DOHH2 (cell line): ENCODE measurements around the gene PLXNC1.

Experiments
- H3F3A ChIP-seq: fragments of 200-600 bp; sonication (generic), shearing (Covaris generic); 2 replicates; pipeline ENCODE4 v1.6.0; 2016; ENCODE audit warnings: antibody characterized with exemption, mild to moderate bottlenecking; ENCODE audit not compliant: control insufficient read depth, insufficient read depth
- H3K27ac ChIP-seq: fragments of 200-600 bp; sonication (generic); 2 replicates; pipeline ENCODE4 v1.5.1; 2014; ENCODE audit warnings: low read depth, mild to moderate bottlenecking, low read length, moderate library complexity
- H3K27me3 ChIP-seq: fragments of 200-600 bp; sonication (generic); 2 replicates; pipeline ENCODE4 v1.6.1; 2014; ENCODE audit warnings: mild to moderate bottlenecking, low read length, mixed read lengths; ENCODE audit not compliant: control insufficient read depth
- H3K36me3 ChIP-seq: fragments of 200-600 bp; sonication (generic); 2 replicates; pipeline ENCODE4 v1.6.1; 2014; ENCODE audit warnings: mild to moderate bottlenecking, low read length, moderate library complexity, mixed read lengths; ENCODE audit not compliant: control insufficient read depth
- H3K4me1 ChIP-seq: fragments of 200-600 bp; sonication (generic); 2 replicates; pipeline ENCODE4 v1.6.1; 2014; ENCODE audit warnings: mild to moderate bottlenecking, low read length, mixed read lengths; ENCODE audit not compliant: control insufficient read depth
- H3K4me2 ChIP-seq: fragments of 200-600 bp; sonication (generic); 2 replicates; pipeline ENCODE4 v1.6.0; 2014; ENCODE audit warnings: mild to moderate bottlenecking, low read length, moderate library complexity
- H3K4me3 ChIP-seq: fragments of 200-600 bp; sonication (generic); 2 replicates; pipeline ENCODE4 v1.5.1; 2014; ENCODE audit warnings: mild to moderate bottlenecking, low read length, mixed read lengths
- H3K79me2 ChIP-seq: fragments of 200-600 bp; sonication (generic); 2 replicates; pipeline ENCODE4 v1.6.1; 2014; ENCODE audit warnings: mild to moderate bottlenecking, low read length, mixed read lengths; ENCODE audit not compliant: control insufficient read depth
- H3K9me2 ChIP-seq: fragments of 200-600 bp; sonication (generic); replicated peaks from 2 replicates; pipeline ENCODE4 v1.6.1; 2014; ENCODE audit warnings: mild to moderate bottlenecking, low read length, mixed read lengths; ENCODE audit not compliant: control insufficient read depth
- H3K9me3 ChIP-seq: fragments of 200-600 bp; sonication (generic); 2 replicates; pipeline ENCODE4 v1.6.1; 2014; ENCODE audit warnings: antibody characterized with exemption, low read length, mixed read lengths; ENCODE audit not compliant: control insufficient read depth, insufficient read depth
- H4K20me1 ChIP-seq: fragments of 200-600 bp; sonication (generic); 2 replicates; pipeline ENCODE4 v1.6.0; 2014; ENCODE audit warnings: low read depth, mild to moderate bottlenecking, antibody characterized with exemption, low read length, moderate library complexity; ENCODE audit not compliant: control insufficient read depth, insufficient read depth
- EZH2phosphoT487 ChIP-seq: fragments of 200-600 bp; sonication (generic); IDR thresholded peaks from 2 replicates; pipeline ENCODE4 v1.6.1; 2017; ENCODE audit warnings: borderline replicate concordance, mild to moderate bottlenecking, antibody characterized with exemption, low read length, moderate library complexity, mixed read lengths
- TF ChIP-seq, protein P1 (sequence below): fragments of 200-600 bp; sonication (generic); IDR thresholded peaks from one replicate; pipeline ENCODE4 v1.5.1; 2014; ENCODE audit warnings: antibody characterized with exemption, mild to moderate bottlenecking, low read depth, low read length; ENCODE audit not compliant: poor library complexity, severe bottlenecking

PLXNC1 gene

DNA sequence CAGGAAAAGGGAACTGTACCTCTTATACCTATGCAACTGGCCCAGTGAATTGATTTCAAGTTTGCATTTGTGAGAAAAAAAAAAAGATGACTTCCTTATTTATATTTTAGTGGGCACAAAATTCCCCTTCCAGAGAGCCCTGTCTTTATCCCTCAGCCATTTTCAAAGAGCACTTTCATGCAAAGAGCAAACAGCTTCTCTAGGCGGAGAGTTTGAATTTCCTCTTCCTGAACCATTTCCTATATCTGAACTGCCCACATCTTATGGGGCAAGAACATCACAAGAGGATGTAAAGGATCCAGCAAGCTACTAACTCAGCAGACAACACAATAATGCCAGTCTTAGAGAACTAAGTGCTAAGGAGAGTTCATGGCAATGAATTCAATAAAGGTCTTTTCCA is 22.3 kb upstream of the PLXNC1 start:
- H3K4me1 ChIP-seq, result no peaks in the 10 kb centered on the region
- H3K79me2 ChIP-seq, result no peaks in the 10 kb centered on the region
- H4K20me1 ChIP-seq, result no peaks in the 10 kb centered on the region
- no peak overlapping the region for H3K27ac ChIP-seq
- H3K4me3 ChIP-seq, result no peak overlapping the region
- no peaks in the 10 kb centered on the region for H3K9me2 ChIP-seq
- no peak overlapping the region for H3K4me2 ChIP-seq
- no peaks in the 10 kb centered on the region for H3K36me3 ChIP-seq
- H3F3A ChIP-seq, result no peaks in the 10 kb centered on the region
- TF ChIP-seq, protein P1, sequence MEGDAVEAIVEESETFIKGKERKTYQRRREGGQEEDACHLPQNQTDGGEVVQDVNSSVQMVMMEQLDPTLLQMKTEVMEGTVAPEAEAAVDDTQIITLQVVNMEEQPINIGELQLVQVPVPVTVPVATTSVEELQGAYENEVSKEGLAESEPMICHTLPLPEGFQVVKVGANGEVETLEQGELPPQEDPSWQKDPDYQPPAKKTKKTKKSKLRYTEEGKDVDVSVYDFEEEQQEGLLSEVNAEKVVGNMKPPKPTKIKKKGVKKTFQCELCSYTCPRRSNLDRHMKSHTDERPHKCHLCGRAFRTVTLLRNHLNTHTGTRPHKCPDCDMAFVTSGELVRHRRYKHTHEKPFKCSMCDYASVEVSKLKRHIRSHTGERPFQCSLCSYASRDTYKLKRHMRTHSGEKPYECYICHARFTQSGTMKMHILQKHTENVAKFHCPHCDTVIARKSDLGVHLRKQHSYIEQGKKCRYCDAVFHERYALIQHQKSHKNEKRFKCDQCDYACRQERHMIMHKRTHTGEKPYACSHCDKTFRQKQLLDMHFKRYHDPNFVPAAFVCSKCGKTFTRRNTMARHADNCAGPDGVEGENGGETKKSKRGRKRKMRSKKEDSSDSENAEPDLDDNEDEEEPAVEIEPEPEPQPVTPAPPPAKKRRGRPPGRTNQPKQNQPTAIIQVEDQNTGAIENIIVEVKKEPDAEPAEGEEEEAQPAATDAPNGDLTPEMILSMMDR, result no peak
- no peak for TF ChIP-seq EZH2phosphoT487
- no peaks in the 10 kb centered on the region for H3K9me3 ChIP-seq
- H3K27me3 ChIP-seq, result peaks cover 27% of the 10 kb centered on the region

DNA sequence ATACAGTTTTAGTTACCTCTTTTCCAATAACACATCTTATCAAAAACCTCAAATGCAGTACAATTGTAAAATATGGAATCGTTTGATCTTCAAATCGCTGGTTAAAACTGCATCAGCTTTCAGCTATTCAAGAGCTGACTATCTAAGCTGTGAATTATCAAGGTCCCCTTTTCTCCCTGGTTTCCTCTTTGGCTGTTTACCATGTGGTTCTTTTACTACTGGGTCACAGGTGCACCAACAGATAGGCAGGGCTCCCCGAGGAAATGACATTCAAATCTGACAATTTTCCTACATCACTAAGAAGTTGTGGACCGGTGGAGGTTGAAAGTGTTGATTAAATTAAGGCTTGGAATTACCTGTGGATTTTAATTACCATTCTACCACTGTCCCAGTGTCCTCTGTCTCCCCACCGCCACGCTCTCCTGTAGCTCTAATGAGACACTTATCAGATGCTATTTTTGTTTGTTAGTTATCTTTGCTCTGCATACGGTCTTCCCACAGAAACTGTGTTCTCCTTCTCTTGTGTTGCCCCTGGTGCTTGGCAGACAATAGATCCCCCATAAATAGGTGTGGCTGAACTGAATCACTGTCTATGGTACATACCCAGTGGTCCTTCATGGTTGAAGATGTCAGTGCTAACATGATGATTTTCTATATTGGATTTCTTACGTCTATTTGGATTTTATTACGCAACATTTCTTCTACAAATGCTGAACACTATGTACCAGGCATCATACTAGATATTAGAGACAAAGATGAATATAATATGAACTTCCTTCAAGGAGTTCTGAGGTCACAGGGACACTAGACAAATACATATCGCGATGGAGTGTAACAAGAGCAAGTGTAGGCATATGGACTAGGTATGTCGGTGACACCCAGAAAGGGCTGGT is 20.9 kb upstream of the PLXNC1 start:
- Histone ChIP-seq H3F3A (no peaks in the 10 kb centered on the region), H3K36me3 (no peaks in the 10 kb centered on the region), H3K4me3 (no peak overlapping the region), H4K20me1 (no peaks in the 10 kb centered on the region), H3K79me2 (no peaks in the 10 kb centered on the region), H3K9me3 (no peaks in the 10 kb centered on the region), H3K4me2 (no peak overlapping the region), H3K9me2 (no peaks in the 10 kb centered on the region), H3K27ac (no peak overlapping the region), H3K4me1 (no peaks in the 10 kb centered on the region), H3K27me3 (peaks cover 21% of the 10 kb centered on the region)
- TF ChIP-seq EZH2phosphoT487, result no peak
- TF ChIP-seq, protein P1, result no peak

GRCh38 chr12:94128280-94128679 is 20.1 kb upstream of the PLXNC1 start:
- Histone ChIP-seq H3K4me1 (no peaks in the 10 kb centered on the region), H4K20me1 (no peaks in the 10 kb centered on the region), H3K27me3 (peaks cover 24% of the 10 kb centered on the region), H3K79me2 (no peaks in the 10 kb centered on the region), H3K9me2 (no peaks in the 10 kb centered on the region), H3K4me2 (no peak overlapping the region), H3K36me3 (no peaks in the 10 kb centered on the region), H3K4me3 (no peak overlapping the region), H3K27ac (no peak overlapping the region), H3F3A (no peaks in the 10 kb centered on the region), H3K9me3 (no peaks in the 10 kb centered on the region)
- TF ChIP-seq EZH2phosphoT487, result no peak
- TF ChIP-seq, protein P1, result no peak
